KMS-11 (cell line): ENCODE results near the gene OSBPL10.

Source experiments
- H2AFZ ChIP-seq: fragments of 200-600 bp; sonication (generic); 2 replicates; pipeline ENCODE4 v1.6.1; 2016; ENCODE audit warnings: antibody characterized with exemption, mixed run types, low read depth
- H3K27ac ChIP-seq: fragments of 200-600 bp; sonication (generic); 2 replicates; pipeline ENCODE4 v1.6.1; 2016; ENCODE audit warnings: mild to moderate bottlenecking, mixed run types
- H3K27me3 ChIP-seq: fragments of 200-600 bp; sonication (generic); 2 replicates; pipeline ENCODE4 v1.6.1; 2017; ENCODE audit warnings: mild to moderate bottlenecking, low read depth, mixed run types, moderate library complexity; ENCODE audit not compliant: insufficient read depth
- H3K36me3 ChIP-seq: fragments of 200-600 bp; sonication (generic); 2 replicates; pipeline ENCODE4 v1.6.1; 2017; ENCODE audit warnings: mild to moderate bottlenecking, mixed run types; ENCODE audit not compliant: insufficient read depth
- H3K4me1 ChIP-seq: fragments of 200-600 bp; sonication (generic); 2 replicates; pipeline ENCODE4 v1.6.1; 2016; ENCODE audit warnings: mild to moderate bottlenecking, low read depth, mixed run types; ENCODE audit not compliant: poor library complexity, severe bottlenecking
- H3K4me2 ChIP-seq: fragments of 200-600 bp; sonication (generic); 2 replicates; pipeline ENCODE4 v1.7.0; 2016; ENCODE audit warnings: mild to moderate bottlenecking, mixed run types
- H3K4me3 ChIP-seq: fragments of 200-600 bp; sonication (generic); IDR thresholded peaks from 2 replicates; pipeline ENCODE4 v1.6.1; 2017; ENCODE audit warnings: low read depth, low read length, mixed read lengths; ENCODE audit not compliant: insufficient read depth
- H3K79me2 ChIP-seq: fragments of 200-600 bp; sonication (generic); 2 replicates; pipeline ENCODE4 v1.6.1; 2016; ENCODE audit warnings: low read depth, mixed run types; ENCODE audit not compliant: insufficient read depth
- H3K9ac ChIP-seq: fragments of 200-600 bp; sonication (generic); 2 replicates; pipeline ENCODE4 v1.6.1; 2016; ENCODE audit warnings: mild to moderate bottlenecking, mixed run types
- H4K20me1 ChIP-seq: fragments of 200-600 bp; sonication (generic); 2 replicates; pipeline ENCODE4 v1.6.1; 2016; ENCODE audit warnings: mild to moderate bottlenecking, mixed run types; ENCODE audit not compliant: insufficient read depth
- CTCF ChIP-seq: fragments of 200-600 bp; sonication (generic); conservative IDR thresholded peaks from 2 replicates; pipeline ENCODE4 v1.6.1; 2017; ENCODE audit warnings: low read depth, mild to moderate bottlenecking, antibody characterized with exemption, low read length, moderate library complexity, mixed read lengths

OSBPL10 gene

GRCh38 chr3:31823184-31823583, 157.9 kb downstream of the OSBPL10 start:
- Histone ChIP-seq H4K20me1 (no peaks in the 10 kb centered on the region), H3K27ac (no peak overlapping the region), H3K27me3 (no peaks in the 10 kb centered on the region), H3K4me3 (no peak overlapping the region), H3K4me1 (no peaks in the 10 kb centered on the region), H3K36me3 (no peaks in the 10 kb centered on the region), H2AFZ (no peak overlapping the region), H3K9ac (no peak overlapping the region), H3K4me2 (no peak overlapping the region), H3K79me2 (no peaks in the 10 kb centered on the region)
- TF ChIP-seq CTCF = no peak

DNA sequence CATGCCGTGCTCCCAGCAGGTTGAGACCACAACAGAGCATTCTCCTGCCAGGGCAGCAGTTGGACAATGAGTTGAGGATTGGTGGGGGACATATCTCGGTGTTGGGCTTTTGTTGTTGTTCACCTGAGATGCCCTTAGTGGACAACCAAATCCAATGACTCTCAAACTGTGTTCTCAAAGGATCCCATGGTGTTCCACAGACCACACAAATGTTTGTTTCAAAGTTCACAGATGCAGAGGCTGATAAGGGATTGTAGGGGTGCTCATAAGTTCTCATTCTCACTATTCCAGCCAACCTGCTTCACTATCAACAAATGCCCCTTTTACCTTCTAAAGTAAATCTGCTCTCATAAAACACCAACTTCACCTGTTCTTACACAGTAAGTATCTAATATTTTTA, 159.9 kb downstream of the OSBPL10 start:
- Histone ChIP-seq H4K20me1 (no peaks in the 10 kb centered on the region), H3K27ac (no peak overlapping the region), H3K4me3 (no peak overlapping the region), H3K79me2 (no peaks in the 10 kb centered on the region), H3K4me1 (no peaks in the 10 kb centered on the region), H3K9ac (no peak overlapping the region), H3K4me2 (no peak overlapping the region), H2AFZ (no peak overlapping the region), H3K27me3 (no peaks in the 10 kb centered on the region), H3K36me3 (no peaks in the 10 kb centered on the region)
- TF ChIP-seq CTCF = no peak

DNA sequence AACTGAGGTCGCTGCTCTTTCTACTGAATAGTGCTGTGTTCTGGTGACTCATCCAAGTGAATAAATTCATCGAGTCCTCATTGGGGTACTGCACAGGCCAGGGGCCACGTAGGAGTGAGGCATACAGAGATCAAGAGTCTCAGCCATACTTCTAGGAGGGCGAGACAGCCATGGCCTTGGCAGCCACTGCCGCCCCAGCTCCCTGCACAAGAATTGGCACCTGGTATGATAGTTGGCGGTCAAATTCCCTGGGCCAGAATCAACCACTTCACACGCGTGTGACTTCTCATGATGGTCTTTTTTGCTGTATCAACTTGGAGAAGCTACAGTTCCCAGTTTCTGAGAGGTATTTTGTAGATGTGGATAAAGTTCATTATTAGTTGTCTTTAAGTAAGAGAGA, 161.6 kb downstream of the OSBPL10 start:
- Histone ChIP-seq H3K9ac (no peak overlapping the region), H3K79me2 (no peaks in the 10 kb centered on the region), H3K4me2 (no peak overlapping the region), H3K27ac (no peak overlapping the region), H3K36me3 (no peaks in the 10 kb centered on the region), H3K4me3 (no peak overlapping the region), H2AFZ (no peak overlapping the region), H3K27me3 (no peaks in the 10 kb centered on the region), H4K20me1 (no peaks in the 10 kb centered on the region), H3K4me1 (no peaks in the 10 kb centered on the region)
- no peak for TF ChIP-seq CTCF

- Histone ChIP-seq H2AFZ (no peak overlapping the region), H3K9ac (no peak overlapping the region), H3K79me2 (no peaks in the 10 kb centered on the region), H4K20me1 (no peaks in the 10 kb centered on the region), H3K4me3 (no peak overlapping the region), H3K4me1 (no peaks in the 10 kb centered on the region), H3K4me2 (no peak overlapping the region), H3K27ac (no peak overlapping the region), H3K27me3 (no peaks in the 10 kb centered on the region), H3K36me3 (no peaks in the 10 kb centered on the region)
- no peak for TF ChIP-seq CTCF
Observed at GRCh38 chr3:31817411-31817966, 163.6 kb downstream of the OSBPL10 start.
